K562 (cell line): ENCODE data around the gene SLC25A42. TPM values are rescaled to one million over a fixed set of nuclear protein-coding genes. Genes with fewer than 3 reads are reported as not detected.

Source experiments
- CBX3 ChIP-seq, 2 experiments: IDR thresholded peaks; 1 replicate in 1 of 2; 2 replicates in 1 of 2; pipeline ENCODE4 v1.6.1; 2012; ENCODE audit warnings: inconsistent platforms in 2 of 2, low read length in 2 of 2, borderline replicate concordance in 1 of 2, control low read depth in 1 of 2
- KLF6 ChIP-seq: fragments of 250-450 bp; sonication (Bioruptor Pico); IDR thresholded peaks from 2 replicates; pipeline ENCODE4 v1.4.0; 2020; ENCODE audit warnings: mild to moderate bottlenecking, moderate library complexity, borderline replicate concordance
- MED1 ChIP-seq: sonication (generic); formaldehyde crosslinking; IDR thresholded peaks from 2 replicates; pipeline ENCODE4 v1.8.1; 2023; ENCODE audit warnings: missing genetic modification reagents, borderline replicate concordance
- MEF2A ChIP-seq: IDR thresholded peaks from 2 replicates; pipeline ENCODE4 v1.6.1; 2011; ENCODE audit warnings: low read depth, mild to moderate bottlenecking, low read length, moderate library complexity; ENCODE audit not compliant: control insufficient read depth
- POLR2AphosphoS5 ChIP-seq: IDR thresholded peaks from 2 replicates; pipeline ENCODE4 v1.6.1; 2011; ENCODE audit warnings: mild to moderate bottlenecking, low read depth, low read length, moderate library complexity; ENCODE audit not compliant: control insufficient read depth, insufficient read depth
- PPARD ChIP-seq: fragments of 250-450 bp; sonication (Bioruptor Pico); IDR thresholded peaks from 2 replicates; pipeline ENCODE4 v1.8.0; 2022; ENCODE audit warnings: inconsistent platforms, mild to moderate bottlenecking, moderate library complexity
- SREBF2 ChIP-seq: sonication (generic); formaldehyde crosslinking; IDR thresholded peaks from 2 replicates; pipeline ENCODE4 v1.4.0; 2020; ENCODE audit warnings: mild to moderate bottlenecking, missing genetic modification reagents
- ZNF707 ChIP-seq: fragments of 250-450 bp; sonication (Bioruptor Pico); conservative IDR thresholded peaks from 2 replicates; pipeline ENCODE4 v1.8.0; 2022; ENCODE audit warnings: inconsistent platforms, mild to moderate bottlenecking, moderate library complexity
- polyA plus RNA-seq, 8 experiments: library from polyadenylated mRNA; depleted of rRNA in 4 of 8; stranded (reverse) in 5 of 8; unstranded in 3 of 8; fragments of >200 nt; fragmentation: Nextera tagmentation in 2 of 8; fragmentation: Illumina TruSeq in 1 of 8; extraction: Ambion mirVana in 2 of 8; extraction: Trizol in 1 of 8; gene quantifications; 2 replicates each; pipeline versions ENCODE4 v1.2.1 to v1.2.3, GENCODE V29; 2011 to 2014; ENCODE audit warnings: inconsistent platforms in 1 of 8, missing spikeins in 1 of 8
- total RNA-seq, 7 experiments: library from RNA; depleted of rRNA in 6 of 7; stranded (reverse); fragments of >200 nt in 6 of 7; fragmentation: Illumina TruSeq in 2 of 7; extraction: Trizol in 2 of 7; gene quantifications; 2 replicates each; pipeline versions ENCODE4 v1.2.1 to v1.2.3, GENCODE V29; 2011 to 2021; ENCODE audit warnings: low replicate concordance in 1 of 7
- TF ChIP-seq, protein P1 (sequence below): fragments of 250-450 bp; sonication (Bioruptor Pico); IDR thresholded peaks from 2 replicates; pipeline ENCODE4 v1.4.0; 2020; ENCODE audit warnings: mild to moderate bottlenecking, moderate library complexity
- TF ChIP-seq, protein P2 (sequence below), 2 experiments: fragments of 450-650 bp in 1 of 2; sonication (generic) in 1 of 2; formaldehyde crosslinking in 1 of 2; IDR thresholded peaks; 2 replicates each; pipeline versions ENCODE4 v1.7.1 to v1.9.0; 2016 to 2022; ENCODE audit warnings: inconsistent platforms in 1 of 2, mild to moderate bottlenecking in 1 of 2, missing genetic modification reagents in 1 of 2
- TF ChIP-seq, protein P3 (sequence below): fragments of 250-450 bp; sonication (Bioruptor Pico); IDR thresholded peaks from 2 replicates; pipeline ENCODE4 v1.4.0; 2020; ENCODE audit warnings: borderline replicate concordance

The SLC25A42 gene
- total and polyA plus RNA-seq, 9 of the 15 experiments (the other 6 are each of a cell fraction or from before 2014, with no cell fraction given), result 0.59 to 32.2 (median 14.1) TPM

DNA sequence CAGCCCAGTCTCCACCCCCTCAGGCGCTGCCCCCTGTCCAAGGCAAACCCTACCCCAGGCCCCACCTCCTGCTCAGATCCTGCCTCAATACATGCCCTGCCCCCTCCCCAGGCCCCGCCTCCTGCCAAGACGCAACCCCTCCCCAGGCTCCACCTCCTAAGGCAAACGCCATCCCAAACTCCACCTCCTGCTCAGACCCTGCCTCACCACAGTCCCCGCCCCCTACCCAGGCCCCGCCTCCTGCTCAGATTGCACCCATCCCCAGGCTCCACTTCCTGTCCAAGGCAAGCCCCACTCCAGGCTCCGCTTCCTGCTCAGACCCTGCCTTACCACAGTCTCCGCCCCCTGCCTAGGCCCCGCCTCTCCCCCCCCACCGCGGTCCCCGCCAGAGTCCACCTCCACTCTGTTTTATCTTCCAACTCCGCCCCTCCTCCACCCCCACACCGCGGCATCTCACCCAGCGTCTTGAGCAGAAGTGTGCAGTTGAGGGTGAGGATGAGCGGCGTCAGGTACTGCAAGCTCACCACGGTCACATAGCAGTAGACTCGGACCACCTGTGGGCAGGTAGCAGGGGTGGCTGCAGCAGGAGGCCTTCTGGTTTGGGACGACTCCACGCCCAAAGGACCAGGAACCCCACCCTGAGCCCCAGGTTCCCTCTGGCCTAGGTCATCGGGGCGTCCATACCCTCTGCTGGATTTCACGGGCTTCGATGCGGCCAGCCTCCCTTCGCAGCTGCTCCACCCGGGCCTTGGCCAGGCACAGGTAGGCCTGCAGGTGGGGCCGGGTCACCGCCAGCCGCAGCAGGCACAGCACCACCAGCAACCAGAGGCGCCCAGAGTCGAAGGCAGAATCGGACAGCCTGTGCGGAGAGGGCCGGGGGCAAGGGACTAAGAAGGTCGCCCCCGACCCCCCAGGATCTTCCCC, 56.8 kb downstream of the SLC25A42 start (continued):
- TF ChIP-seq, protein P1, sequence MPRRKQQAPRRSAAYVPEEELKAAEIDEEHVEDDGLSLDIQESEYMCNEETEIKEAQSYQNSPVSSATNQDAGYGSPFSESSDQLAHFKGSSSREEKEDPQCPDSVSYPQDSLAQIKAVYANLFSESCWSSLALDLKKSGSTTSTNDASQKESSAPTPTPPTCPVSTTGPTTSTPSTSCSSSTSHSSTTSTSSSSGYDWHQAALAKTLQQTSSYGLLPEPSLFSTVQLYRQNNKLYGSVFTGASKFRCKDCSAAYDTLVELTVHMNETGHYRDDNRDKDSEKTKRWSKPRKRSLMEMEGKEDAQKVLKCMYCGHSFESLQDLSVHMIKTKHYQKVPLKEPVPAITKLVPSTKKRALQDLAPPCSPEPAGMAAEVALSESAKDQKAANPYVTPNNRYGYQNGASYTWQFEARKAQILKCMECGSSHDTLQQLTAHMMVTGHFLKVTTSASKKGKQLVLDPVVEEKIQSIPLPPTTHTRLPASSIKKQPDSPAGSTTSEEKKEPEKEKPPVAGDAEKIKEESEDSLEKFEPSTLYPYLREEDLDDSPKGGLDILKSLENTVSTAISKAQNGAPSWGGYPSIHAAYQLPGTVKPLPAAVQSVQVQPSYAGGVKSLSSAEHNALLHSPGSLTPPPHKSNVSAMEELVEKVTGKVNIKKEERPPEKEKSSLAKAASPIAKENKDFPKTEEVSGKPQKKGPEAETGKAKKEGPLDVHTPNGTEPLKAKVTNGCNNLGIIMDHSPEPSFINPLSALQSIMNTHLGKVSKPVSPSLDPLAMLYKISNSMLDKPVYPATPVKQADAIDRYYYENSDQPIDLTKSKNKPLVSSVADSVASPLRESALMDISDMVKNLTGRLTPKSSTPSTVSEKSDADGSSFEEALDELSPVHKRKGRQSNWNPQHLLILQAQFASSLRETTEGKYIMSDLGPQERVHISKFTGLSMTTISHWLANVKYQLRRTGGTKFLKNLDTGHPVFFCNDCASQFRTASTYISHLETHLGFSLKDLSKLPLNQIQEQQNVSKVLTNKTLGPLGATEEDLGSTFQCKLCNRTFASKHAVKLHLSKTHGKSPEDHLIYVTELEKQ (CRISPR knock-in tag), result no peak
- TF ChIP-seq POLR2AphosphoS5 (peak; percentile 71), ZNF707 (no peak), MED1 (CRISPR knock-in tag) (no peak), CBX3 (IDR thresholded peaks at IDR 0.05; ENCODE audit: borderline replicate concordance in 1 of 2, low read length in 2 of 2) (peak in 1 of 2 experiments; percentile 26; a peak in 1 of 3 replicates), SREBF2 (CRISPR knock-in tag) (no peak), PPARD (CRISPR knock-in tag) (no peak), KLF6 (no peak), MEF2A (no peak)
- TF ChIP-seq, protein P2, sequence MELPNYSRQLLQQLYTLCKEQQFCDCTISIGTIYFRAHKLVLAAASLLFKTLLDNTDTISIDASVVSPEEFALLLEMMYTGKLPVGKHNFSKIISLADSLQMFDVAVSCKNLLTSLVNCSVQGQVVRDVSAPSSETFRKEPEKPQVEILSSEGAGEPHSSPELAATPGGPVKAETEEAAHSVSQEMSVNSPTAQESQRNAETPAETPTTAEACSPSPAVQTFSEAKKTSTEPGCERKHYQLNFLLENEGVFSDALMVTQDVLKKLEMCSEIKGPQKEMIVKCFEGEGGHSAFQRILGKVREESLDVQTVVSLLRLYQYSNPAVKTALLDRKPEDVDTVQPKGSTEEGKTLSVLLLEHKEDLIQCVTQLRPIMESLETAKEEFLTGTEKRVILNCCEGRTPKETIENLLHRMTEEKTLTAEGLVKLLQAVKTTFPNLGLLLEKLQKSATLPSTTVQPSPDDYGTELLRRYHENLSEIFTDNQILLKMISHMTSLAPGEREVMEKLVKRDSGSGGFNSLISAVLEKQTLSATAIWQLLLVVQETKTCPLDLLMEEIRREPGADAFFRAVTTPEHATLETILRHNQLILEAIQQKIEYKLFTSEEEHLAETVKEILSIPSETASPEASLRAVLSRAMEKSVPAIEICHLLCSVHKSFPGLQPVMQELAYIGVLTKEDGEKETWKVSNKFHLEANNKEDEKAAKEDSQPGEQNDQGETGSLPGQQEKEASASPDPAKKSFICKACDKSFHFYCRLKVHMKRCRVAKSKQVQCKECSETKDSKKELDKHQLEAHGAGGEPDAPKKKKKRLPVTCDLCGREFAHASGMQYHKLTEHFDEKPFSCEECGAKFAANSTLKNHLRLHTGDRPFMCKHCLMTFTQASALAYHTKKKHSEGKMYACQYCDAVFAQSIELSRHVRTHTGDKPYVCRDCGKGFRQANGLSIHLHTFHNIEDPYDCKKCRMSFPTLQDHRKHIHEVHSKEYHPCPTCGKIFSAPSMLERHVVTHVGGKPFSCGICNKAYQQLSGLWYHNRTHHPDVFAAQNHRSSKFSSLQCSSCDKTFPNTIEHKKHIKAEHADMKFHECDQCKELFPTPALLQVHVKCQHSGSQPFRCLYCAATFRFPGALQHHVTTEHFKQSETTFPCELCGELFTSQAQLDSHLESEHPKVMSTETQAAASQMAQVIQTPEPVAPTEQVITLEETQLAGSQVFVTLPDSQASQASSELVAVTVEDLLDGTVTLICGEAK (IDR thresholded peaks at IDR 0.05), result peak; percentile 83
- TF ChIP-seq, protein P2 (CRISPR knock-in tag; IDR thresholded peaks at IDR 0.05), result no peak
- TF ChIP-seq, protein P3, sequence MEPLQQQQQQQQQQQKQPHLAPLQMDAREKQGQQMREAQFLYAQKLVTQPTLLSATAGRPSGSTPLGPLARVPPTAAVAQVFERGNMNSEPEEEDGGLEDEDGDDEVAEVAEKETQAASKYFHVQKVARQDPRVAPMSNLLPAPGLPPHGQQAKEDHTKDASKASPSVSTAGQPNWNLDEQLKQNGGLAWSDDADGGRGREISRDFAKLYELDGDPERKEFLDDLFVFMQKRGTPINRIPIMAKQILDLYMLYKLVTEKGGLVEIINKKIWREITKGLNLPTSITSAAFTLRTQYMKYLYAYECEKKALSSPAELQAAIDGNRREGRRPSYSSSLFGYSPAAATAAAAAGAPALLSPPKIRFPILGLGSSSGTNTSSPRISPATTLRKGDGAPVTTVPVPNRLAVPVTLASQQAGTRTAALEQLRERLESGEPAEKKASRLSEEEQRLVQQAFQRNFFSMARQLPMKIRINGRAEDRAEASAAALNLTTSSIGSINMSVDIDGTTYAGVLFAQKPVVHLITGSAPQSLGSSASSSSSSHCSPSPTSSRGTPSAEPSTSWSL (CRISPR knock-in tag), result no peak
